Omental fat pad (tissue), 4 donors: ENCODE results near the gene TMEM132E. TPM values are rescaled to one million over a fixed set of nuclear protein-coding genes. Genes with fewer than 3 reads are reported as not detected.

Experiments used
- ATAC-seq: fragments of 150-250 bp; one replicate; pipeline ENCODE4 v1.9.1; 2016; ENCODE audit warnings: mild to moderate bottlenecking, moderate library complexity; ENCODE audit not compliant: low FRiP score
- DNase-seq: peaks from one replicate; pipeline ENCODE4 v3.0.0-alpha.2; 2019; ENCODE audit warnings: low spot score
- total RNA-seq, 4 donors: library from RNA; depleted of rRNA; stranded (reverse); fragments of >200 nt; gene quantifications; one replicate each; pipeline ENCODE4 v1.1.0, GENCODE V29; 2016
- TF ChIP-seq, protein P1 (sequence below), 3 donors: fragments of 450-650 bp; IDR thresholded peaks; one replicate each; pipeline ENCODE4 v1.5.1; 2016 to 2017; ENCODE audit warnings: antibody characterized with exemption in 3 of 3, mild to moderate bottlenecking in 3 of 3, moderate library complexity in 2 of 3

TMEM132E gene
- total RNA-seq, 4 donors from 2014 or later = 0.13 to 0.19 TPM; not detected in 2

- ATAC-seq (no peak), DNase-seq (no peak)
- TF ChIP-seq, protein P1, sequence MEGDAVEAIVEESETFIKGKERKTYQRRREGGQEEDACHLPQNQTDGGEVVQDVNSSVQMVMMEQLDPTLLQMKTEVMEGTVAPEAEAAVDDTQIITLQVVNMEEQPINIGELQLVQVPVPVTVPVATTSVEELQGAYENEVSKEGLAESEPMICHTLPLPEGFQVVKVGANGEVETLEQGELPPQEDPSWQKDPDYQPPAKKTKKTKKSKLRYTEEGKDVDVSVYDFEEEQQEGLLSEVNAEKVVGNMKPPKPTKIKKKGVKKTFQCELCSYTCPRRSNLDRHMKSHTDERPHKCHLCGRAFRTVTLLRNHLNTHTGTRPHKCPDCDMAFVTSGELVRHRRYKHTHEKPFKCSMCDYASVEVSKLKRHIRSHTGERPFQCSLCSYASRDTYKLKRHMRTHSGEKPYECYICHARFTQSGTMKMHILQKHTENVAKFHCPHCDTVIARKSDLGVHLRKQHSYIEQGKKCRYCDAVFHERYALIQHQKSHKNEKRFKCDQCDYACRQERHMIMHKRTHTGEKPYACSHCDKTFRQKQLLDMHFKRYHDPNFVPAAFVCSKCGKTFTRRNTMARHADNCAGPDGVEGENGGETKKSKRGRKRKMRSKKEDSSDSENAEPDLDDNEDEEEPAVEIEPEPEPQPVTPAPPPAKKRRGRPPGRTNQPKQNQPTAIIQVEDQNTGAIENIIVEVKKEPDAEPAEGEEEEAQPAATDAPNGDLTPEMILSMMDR (IDR thresholded peaks at IDR 0.05) = no peak
These were observed 95.8 kb downstream of the TMEM132E start for GRCh38 chr17:34675143-34675542.

DNA sequence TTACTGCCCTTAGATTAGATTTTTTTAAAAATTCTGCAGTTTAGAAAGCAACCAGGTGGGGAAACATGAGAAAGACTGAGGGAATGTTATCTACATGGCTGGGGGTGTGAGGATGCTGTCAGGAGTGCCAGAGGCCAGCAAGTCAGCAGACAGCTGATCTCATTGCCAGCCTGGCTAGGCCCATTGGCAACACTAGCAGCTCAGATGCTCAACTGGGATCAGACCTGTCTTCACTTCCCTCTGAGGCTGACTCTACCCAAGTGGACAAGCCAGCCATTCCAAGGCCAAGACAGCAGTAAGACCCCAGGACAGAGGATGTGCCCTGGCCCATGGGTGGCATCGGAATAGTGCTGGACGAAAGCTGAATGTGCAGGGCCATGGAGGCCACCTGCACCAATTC, 96.2 kb downstream of the TMEM132E start:
- no peak for DNase-seq
- TF ChIP-seq, protein P1 (IDR thresholded peaks at IDR 0.05) = no peak
- ATAC-seq = no peak

DNA sequence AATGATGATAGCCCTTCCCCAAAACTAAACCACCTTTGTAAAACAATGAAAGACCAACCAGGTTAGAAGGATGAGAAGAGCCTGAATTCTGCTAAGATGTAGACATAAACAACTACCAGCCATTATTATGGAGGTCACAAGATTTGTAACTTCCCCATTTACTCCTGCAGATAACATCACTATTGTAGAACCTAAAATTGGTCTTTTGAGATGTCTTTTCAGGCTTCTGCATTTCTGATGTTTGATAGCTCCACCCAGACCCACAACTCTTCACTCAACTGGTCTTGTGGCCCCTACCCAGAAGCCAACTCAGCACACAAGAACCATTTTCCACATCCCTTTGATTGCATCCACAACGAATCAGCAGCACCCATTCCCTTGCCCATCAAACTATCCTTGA, 100.8 kb downstream of the TMEM132E start:
- no peak for ATAC-seq
- no peak for DNase-seq
- TF ChIP-seq, protein P1 (IDR thresholded peaks at IDR 0.05) = no peak

GRCh38 chr17:34682305-34682704, 102.9 kb downstream of the TMEM132E start:
- TF ChIP-seq, protein P1 (IDR thresholded peaks at IDR 0.05) = no peak
- ATAC-seq (no peak), DNase-seq (no peak)

- DNase-seq = no peak
- TF ChIP-seq, protein P1 (IDR thresholded peaks at IDR 0.05) = no peak
- no peak for ATAC-seq
These were observed 104.0 kb downstream of the TMEM132E start for GRCh38 chr17:34683390-34683789.

Other genes starting within 250 kb of the TMEM132E start
- 10 to 100 TPM in 1 of 4 donors, 1 to 10 TPM in 3; 1.4 to 15.3 (median 4.1) TPM for gene CCL13, start 223.1 kb upstream of the TMEM132E start, total RNA-seq
- gene CCL1, start 216.3 kb upstream of the TMEM132E start, total RNA-seq = not detected